LNCaP clone FGC (cell line): ENCODE measurements around the gene LRRFIP1.
A peak's percentile ranks its signal among the peaks of the same experiment; 100 is the strongest.

Source experiments
- DNase-seq: peaks from one replicate; pipeline ENCODE4 v3.0.0-alpha.2; 2011; ENCODE audit warnings: low read depth
- H3K4me3 ChIP-seq: 2 replicates; pipeline ENCODE4 v1.5.1; 2011; ENCODE audit warnings: mild to moderate bottlenecking, low read depth, low read length, control low read depth
- CTCF ChIP-seq: IDR thresholded peaks from 2 replicates; pipeline ENCODE4 v1.5.1; 2012; ENCODE audit warnings: mild to moderate bottlenecking; ENCODE audit not compliant: control insufficient read depth, insufficient read depth; ENCODE audit errors: extremely low read depth

LRRFIP1 gene

GRCh38 chr2:237732790-237733381, 105.5 kb downstream of the LRRFIP1 start:
- no peak for TF ChIP-seq CTCF
- DNase-seq, result no peak
- H3K4me3 ChIP-seq, result peak overlapping the region; percentile 33

GRCh38 chr2:237733677-237734300, 106.4 kb downstream of the LRRFIP1 start:
- peak overlapping the region; percentile 33 for H3K4me3 ChIP-seq
- TF ChIP-seq CTCF, result no peak
- peak; percentile 71 for DNase-seq

GRCh38 chr2:237734905-237735623, 107.7 kb downstream of the LRRFIP1 start:
- no peak for TF ChIP-seq CTCF
- peak; percentile 85 for DNase-seq
- no peak overlapping the region for H3K4me3 ChIP-seq

GRCh38 chr2:237735798-237736197, 108.4 kb downstream of the LRRFIP1 start:
- no peak overlapping the region for H3K4me3 ChIP-seq
- no peak for DNase-seq
- TF ChIP-seq CTCF, result no peak

- no peak for DNase-seq
- no peak overlapping the region for H3K4me3 ChIP-seq
- no peak for TF ChIP-seq CTCF
These were observed 109.4 kb downstream of the LRRFIP1 start for GRCh38 chr2:237736783-237737182.

GRCh38 chr2:237737196-237737865, 109.9 kb downstream of the LRRFIP1 start:
- DNase-seq, result no peak
- H3K4me3 ChIP-seq, result no peak overlapping the region
- no peak for TF ChIP-seq CTCF
